ENCODE data around the gene EIF4H.
"Not testable (repeated sequence)": the region's sequence is repeated elsewhere in the genome, so short reads cannot be mapped to it uniquely, and the experiment has no call there.

EIF4H gene

GRCh38 chr7:74224907-74225306 lies 50.8 kb downstream of the EIF4H start:
- not testable (repeated sequence) for H2AK5ac ChIP-seq (ENCODE audit: low read length); H3K14ac ChIP-seq (ENCODE audit: low read length); H2BK5ac ChIP-seq (ENCODE audit: low read depth, low read length, poor library complexity)

GRCh38 chr7:74225400-74225799 lies 51.2 kb downstream of the EIF4H start:
- no peak overlapping the region for H3K27ac ChIP-seq (ENCODE audit: low read depth, low read length)
- H3K14ac ChIP-seq (ENCODE audit: low read length): no peak overlapping the region
- H3K36me3 ChIP-seq (ENCODE audit: control insufficient read depth in 1 of 2, insufficient read depth in 2 of 2, low read length in 2 of 2): peaks cover 17 to 23% of the 10 kb centered on the region in 2 experiments
- no peak overlapping the region for H2BK120ac ChIP-seq (ENCODE audit: insufficient read depth, low read length, poor library complexity)
- no peak for DNase-seq
- H3K4me1 ChIP-seq (ENCODE audit: control insufficient read depth in 1 of 2, insufficient read depth in 2 of 2, low read length in 2 of 2): no peaks in the 10 kb centered on the region
- H3K23ac ChIP-seq (ENCODE audit: low read length): no peak overlapping the region
- H4K91ac ChIP-seq (ENCODE audit: low read depth, low read length): no peak overlapping the region
- no peak overlapping the region for H3K4me2 ChIP-seq (ENCODE audit: low read length)
- H3K4ac ChIP-seq (ENCODE audit: low read depth, low read length): no peak overlapping the region
- no peaks in the 10 kb centered on the region for H3K79me1 ChIP-seq (ENCODE audit: low read length)
- H4K12ac ChIP-seq (ENCODE audit: low read depth, low read length): no peak overlapping the region
- H3K9me3 ChIP-seq (ENCODE audit: insufficient read depth, low read depth, low read length): no peaks in the 10 kb centered on the region
- no peaks in the 10 kb centered on the region for H3K27me3 ChIP-seq (ENCODE audit: insufficient read depth, low read length)
- no peak overlapping the region for H2BK12ac ChIP-seq (ENCODE audit: low read length)
- no peak overlapping the region for H3K4me3 ChIP-seq (ENCODE audit: low read depth, low read length)
- H2BK5ac ChIP-seq (ENCODE audit: low read depth, low read length, poor library complexity): no peak overlapping the region
- no peak overlapping the region for H2AK5ac ChIP-seq (ENCODE audit: low read length)
- no peak overlapping the region for H3K9ac ChIP-seq (ENCODE audit: low read length)
- WGBS (ENCODE audit: extremely low coverage, insufficient coverage, insufficient read length): no CpG with 5 or more reads among the region's 12 CpGs
- no peaks in the 10 kb centered on the region for H3K79me2 ChIP-seq (ENCODE audit: control insufficient read depth, insufficient read depth, low read length, poor library complexity)
- no peak overlapping the region for H3K18ac ChIP-seq (ENCODE audit: low read length)
- no peak overlapping the region for H4K8ac ChIP-seq (ENCODE audit: low read depth, low read length)
- H2AFZ ChIP-seq (ENCODE audit: insufficient read depth, low read length, poor library complexity): no peak overlapping the region

More at GRCh38 chr7:74224907-74225306, 50.8 kb downstream of the EIF4H start:
- not testable (repeated sequence) for H3K9ac ChIP-seq (ENCODE audit: low read length); H2BK12ac ChIP-seq (ENCODE audit: low read length); H3K4me1 ChIP-seq (ENCODE audit: control insufficient read depth in 1 of 2, insufficient read depth in 2 of 2, low read length in 2 of 2); DNase-seq; H3K23ac ChIP-seq (ENCODE audit: low read length); H3K4ac ChIP-seq (ENCODE audit: low read depth, low read length); H2BK120ac ChIP-seq (ENCODE audit: insufficient read depth, low read length, poor library complexity); H3K18ac ChIP-seq (ENCODE audit: low read length); H3K79me1 ChIP-seq (ENCODE audit: low read length); H3K4me3 ChIP-seq (ENCODE audit: low read depth, low read length); H3K79me2 ChIP-seq (ENCODE audit: control insufficient read depth, insufficient read depth, low read length, poor library complexity); H4K91ac ChIP-seq (ENCODE audit: low read depth, low read length); H3K4me2 ChIP-seq (ENCODE audit: low read length); H3K27me3 ChIP-seq (ENCODE audit: insufficient read depth, low read length); H4K12ac ChIP-seq (ENCODE audit: low read depth, low read length); H2AFZ ChIP-seq (ENCODE audit: insufficient read depth, low read length, poor library complexity); H3K27ac ChIP-seq (ENCODE audit: low read depth, low read length); H4K8ac ChIP-seq (ENCODE audit: low read depth, low read length); H3K9me3 ChIP-seq (ENCODE audit: insufficient read depth, low read depth, low read length)
- no CpG with 5 or more reads among the region's 13 CpGs for WGBS (ENCODE audit: extremely low coverage, insufficient coverage, insufficient read length)
- H3K36me3 ChIP-seq (ENCODE audit: control insufficient read depth in 1 of 2, insufficient read depth in 2 of 2, low read length in 2 of 2): peaks cover 14 to 20% of the 10 kb centered on the region in 2 experiments

GRCh38 chr7:74226633-74227032 lies 52.5 kb downstream of the EIF4H start:
- Histone ChIP-seq H3K4ac (ENCODE audit: low read depth, low read length) (no peak overlapping the region), H3K79me1 (ENCODE audit: low read length) (no peaks in the 10 kb centered on the region), H3K27me3 (ENCODE audit: insufficient read depth, low read length) (no peaks in the 10 kb centered on the region), H4K91ac (ENCODE audit: low read depth, low read length) (no peak overlapping the region), H3K14ac (ENCODE audit: low read length) (no peak overlapping the region), H4K8ac (ENCODE audit: low read depth, low read length) (no peak overlapping the region), H3K27ac (ENCODE audit: low read depth, low read length) (no peak overlapping the region), H3K4me2 (ENCODE audit: low read length) (no peak overlapping the region), H4K12ac (ENCODE audit: low read depth, low read length) (no peak overlapping the region), H3K4me1 (ENCODE audit: control insufficient read depth in 1 of 2, insufficient read depth in 2 of 2, low read length in 2 of 2) (no peaks in the 10 kb centered on the region), H2BK120ac (ENCODE audit: insufficient read depth, low read length, poor library complexity) (no peak overlapping the region), H3K36me3 (ENCODE audit: control insufficient read depth in 1 of 2, insufficient read depth in 2 of 2, low read length in 2 of 2) (peaks cover 28 to 33% of the 10 kb centered on the region in 2 experiments), H3K9ac (ENCODE audit: low read length) (no peak overlapping the region), H3K4me3 (ENCODE audit: low read depth, low read length) (no peak overlapping the region), H3K79me2 (ENCODE audit: control insufficient read depth, insufficient read depth, low read length, poor library complexity) (no peaks in the 10 kb centered on the region), H3K23ac (ENCODE audit: low read length) (no peak overlapping the region), H3K9me3 (ENCODE audit: insufficient read depth, low read depth, low read length) (no peaks in the 10 kb centered on the region), H3K18ac (ENCODE audit: low read length) (no peak overlapping the region), H2AFZ (ENCODE audit: insufficient read depth, low read length, poor library complexity) (no peak overlapping the region), H2BK5ac (ENCODE audit: low read depth, low read length, poor library complexity) (no peak overlapping the region), H2BK12ac (ENCODE audit: low read length) (no peak overlapping the region), H2AK5ac (ENCODE audit: low read length) (no peak overlapping the region)
- WGBS (ENCODE audit: extremely low coverage, insufficient coverage, insufficient read length): no CpG with 5 or more reads among the region's 5 CpGs
- no peak for DNase-seq

GRCh38 chr7:74228951-74229900 lies 55.1 kb downstream of the EIF4H start:
- no CpG with 5 or more reads among the region's 9 CpGs for WGBS (ENCODE audit: extremely low coverage, insufficient coverage, insufficient read length)
- H4K8ac ChIP-seq (ENCODE audit: low read depth, low read length): no peak overlapping the region
- no peak overlapping the region for H3K4ac ChIP-seq (ENCODE audit: low read depth, low read length)
- H3K27me3 ChIP-seq (ENCODE audit: insufficient read depth, low read length): no peaks in the 10 kb centered on the region
- no peak overlapping the region for H3K18ac ChIP-seq (ENCODE audit: low read length)
- H3K79me1 ChIP-seq (ENCODE audit: low read length): no peaks in the 10 kb centered on the region
- no peak overlapping the region for H4K91ac ChIP-seq (ENCODE audit: low read depth, low read length)
- H3K79me2 ChIP-seq (ENCODE audit: control insufficient read depth, insufficient read depth, low read length, poor library complexity): no peaks in the 10 kb centered on the region
- DNase-seq: no peak
- no peaks in the 10 kb centered on the region for H3K9me3 ChIP-seq (ENCODE audit: insufficient read depth, low read depth, low read length)
- H3K36me3 ChIP-seq (ENCODE audit: control insufficient read depth in 1 of 2, insufficient read depth in 2 of 2, low read length in 2 of 2): peaks cover 39 to 44% of the 10 kb centered on the region in 2 experiments
- no peak overlapping the region for H3K23ac ChIP-seq (ENCODE audit: low read length)
- no peak overlapping the region for H3K9ac ChIP-seq (ENCODE audit: low read length)
- H2AK5ac ChIP-seq (ENCODE audit: low read length): no peak overlapping the region
- H2AFZ ChIP-seq (ENCODE audit: insufficient read depth, low read length, poor library complexity): no peak overlapping the region
- H3K14ac ChIP-seq (ENCODE audit: low read length): no peak overlapping the region
- no peak overlapping the region for H3K27ac ChIP-seq (ENCODE audit: low read depth, low read length)
- H2BK5ac ChIP-seq (ENCODE audit: low read depth, low read length, poor library complexity): no peak overlapping the region
- no peak overlapping the region for H4K12ac ChIP-seq (ENCODE audit: low read depth, low read length)
- H2BK12ac ChIP-seq (ENCODE audit: low read length): no peak overlapping the region
- H3K4me2 ChIP-seq (ENCODE audit: low read length): no peak overlapping the region
- no peak overlapping the region for H2BK120ac ChIP-seq (ENCODE audit: insufficient read depth, low read length, poor library complexity)
- no peaks in the 10 kb centered on the region for H3K4me1 ChIP-seq (ENCODE audit: control insufficient read depth in 1 of 2, insufficient read depth in 2 of 2, low read length in 2 of 2)
- H3K4me3 ChIP-seq (ENCODE audit: low read depth, low read length): no peak overlapping the region
